GM19324 (cell line): ENCODE results near the gene GLS.
"Not testable (repeated sequence)": the region's sequence is repeated elsewhere in the genome, so short reads cannot be mapped to it uniquely, and the experiment has no call there.

Experiments used
- ATAC-seq: cut with Tn5 transposase; IDR thresholded peaks from one replicate; pipeline ENCODE4 v1.9.1; 2021; ENCODE audit warnings: mild to moderate bottlenecking, moderate library complexity; ENCODE audit not compliant: unreplicated experiment, low FRiP score

The GLS gene

DNA sequence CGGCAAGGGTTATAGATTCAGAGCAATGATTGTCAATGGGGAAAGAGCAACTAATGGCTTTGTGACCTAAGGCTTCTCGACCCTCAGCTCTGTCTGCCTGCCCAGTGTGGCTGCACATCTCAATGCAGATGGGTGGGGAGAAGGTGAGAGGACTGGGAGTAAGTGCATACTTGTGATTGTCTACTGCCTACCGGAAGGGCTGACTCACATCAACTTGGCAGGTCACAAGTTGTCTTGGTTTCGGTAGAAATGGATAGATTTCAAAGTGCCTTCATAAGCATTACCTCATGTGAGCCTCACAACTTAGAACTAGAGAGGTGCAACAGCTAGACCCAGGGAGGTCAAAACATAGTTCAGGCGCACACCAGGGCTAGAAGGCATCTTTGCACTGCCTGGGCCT, 104.0 kb downstream of the GLS start:
- no peak for ATAC-seq

DNA sequence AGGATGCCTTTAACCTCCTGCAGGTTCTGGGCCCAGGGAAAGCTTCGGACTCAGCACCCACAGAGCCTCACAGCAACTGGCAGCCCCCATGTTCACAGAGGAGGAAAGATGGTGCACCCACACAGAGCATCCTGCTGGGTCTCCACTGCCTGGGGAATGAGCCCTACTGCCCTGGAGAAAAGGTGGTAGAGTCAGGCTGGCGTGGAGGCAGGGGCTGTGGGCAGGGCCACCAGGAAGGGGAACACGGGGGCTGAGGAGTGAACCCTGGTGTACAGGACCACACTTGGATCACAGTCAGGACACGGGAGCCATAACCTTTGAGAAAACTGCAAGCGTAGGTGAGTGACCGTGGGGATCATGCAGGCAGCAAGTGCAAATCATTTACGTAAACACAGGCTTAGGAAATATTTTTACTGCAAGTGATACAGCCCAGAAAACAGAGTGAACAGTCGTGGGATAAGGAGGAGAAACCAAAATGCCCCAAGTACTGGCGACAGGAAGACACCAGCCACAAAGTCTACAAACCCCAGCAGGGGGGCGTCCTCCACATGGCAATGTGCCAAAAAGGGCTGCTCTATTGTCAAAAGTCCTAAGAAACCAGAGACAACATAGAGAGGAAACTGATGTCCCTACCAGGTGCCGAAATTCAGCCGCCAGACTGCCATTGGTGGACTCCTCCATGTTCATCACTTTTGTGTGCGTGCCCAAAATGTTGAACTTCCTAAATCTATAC, 105.8 kb downstream of the GLS start:
- no peak for ATAC-seq

DNA sequence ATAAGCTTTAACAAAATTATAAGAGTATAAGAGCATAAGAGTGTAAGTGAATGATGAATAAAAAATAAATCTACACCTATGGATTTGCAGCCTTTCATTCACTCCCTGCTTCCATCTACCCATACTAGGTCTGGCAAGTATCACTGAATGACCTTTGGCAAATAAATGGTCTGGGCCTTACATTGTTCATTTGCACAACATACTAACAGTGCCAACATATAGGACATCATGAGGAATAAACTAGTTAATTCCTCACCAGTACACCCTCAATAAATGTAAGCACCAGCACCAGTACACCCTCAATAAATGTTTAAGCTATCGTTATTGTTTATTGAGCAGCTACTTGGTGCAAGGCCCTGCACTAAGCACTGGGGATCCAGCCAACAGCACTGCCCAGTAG, 106.5 kb downstream of the GLS start:
- ATAC-seq, result no peak

DNA sequence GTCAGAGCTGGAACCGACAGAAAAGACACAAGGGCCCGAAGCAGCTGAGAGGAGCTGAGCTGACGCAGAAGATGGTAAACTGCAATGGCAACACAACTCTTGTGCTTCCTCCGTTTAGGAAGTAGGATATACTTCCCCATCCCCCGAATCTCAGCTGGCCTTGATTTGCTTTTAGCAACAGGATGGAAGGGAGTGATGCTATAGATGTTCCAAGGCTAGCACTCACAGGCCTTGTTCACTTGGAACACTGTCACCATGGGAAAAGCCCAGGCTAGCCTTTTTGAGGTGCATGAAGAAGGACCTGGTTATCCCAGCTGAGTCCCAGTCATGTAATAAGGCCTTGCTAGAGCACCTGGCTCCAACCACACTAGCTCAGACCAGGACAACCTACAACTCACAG, 107.3 kb downstream of the GLS start:
- ATAC-seq, result no peak

DNA sequence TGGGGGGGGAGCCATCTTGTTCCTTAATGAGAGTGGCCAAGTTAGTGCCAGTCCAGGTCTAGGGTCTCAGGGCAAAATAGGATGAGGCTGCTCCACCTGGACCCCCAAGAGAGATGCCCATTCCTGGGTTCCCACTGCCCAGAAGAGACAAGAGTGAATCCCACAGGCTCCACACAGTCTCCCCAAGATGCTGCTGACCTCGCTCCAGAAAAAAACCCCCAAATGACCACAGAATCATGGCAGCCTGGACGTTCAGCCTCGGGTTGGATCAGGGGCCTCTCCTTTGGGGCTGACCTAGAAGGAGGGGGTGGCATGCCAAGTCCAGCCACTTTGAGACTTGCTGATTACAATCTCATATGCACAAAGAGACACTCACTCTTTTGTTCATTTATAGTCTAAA, 108.3 kb downstream of the GLS start:
- no peak for ATAC-seq

DNA sequence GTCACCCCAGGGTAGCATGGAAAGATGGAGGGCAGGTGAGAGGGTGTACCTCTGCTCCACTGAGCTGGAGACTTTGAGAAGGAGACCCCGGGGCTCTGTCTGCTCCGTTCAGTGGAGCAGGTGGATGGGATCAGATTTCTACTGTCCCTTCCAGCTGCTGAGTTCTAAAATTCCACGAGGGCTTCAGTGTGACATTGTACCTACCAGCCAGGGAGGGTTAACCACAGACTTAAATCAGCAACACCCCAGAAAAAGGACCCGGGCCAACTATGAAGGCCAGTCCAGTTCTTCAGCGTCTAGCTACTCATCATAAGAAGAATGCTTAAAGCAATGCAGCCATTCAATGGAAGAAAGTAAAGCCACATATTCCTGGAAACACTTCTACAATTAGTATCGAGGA, 109.5 kb downstream of the GLS start:
- no peak for ATAC-seq

DNA sequence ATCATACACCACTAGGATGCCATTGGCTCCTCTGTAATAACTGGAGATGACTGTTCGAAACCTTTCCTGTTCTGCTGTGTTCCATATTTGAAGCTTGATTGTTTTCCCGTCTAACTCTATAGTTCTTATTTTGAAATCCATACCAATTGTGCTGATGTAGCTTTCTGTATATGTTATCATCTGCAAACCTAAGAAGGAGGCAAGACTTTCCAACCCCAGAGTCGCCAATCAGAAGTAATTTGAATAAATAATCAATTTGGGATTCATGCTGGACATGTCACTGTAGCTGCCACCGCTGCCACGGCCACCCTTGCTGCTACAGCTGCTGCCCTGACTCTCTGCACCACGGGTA, 112.6 kb downstream of the GLS start:
- no peak for ATAC-seq

DNA sequence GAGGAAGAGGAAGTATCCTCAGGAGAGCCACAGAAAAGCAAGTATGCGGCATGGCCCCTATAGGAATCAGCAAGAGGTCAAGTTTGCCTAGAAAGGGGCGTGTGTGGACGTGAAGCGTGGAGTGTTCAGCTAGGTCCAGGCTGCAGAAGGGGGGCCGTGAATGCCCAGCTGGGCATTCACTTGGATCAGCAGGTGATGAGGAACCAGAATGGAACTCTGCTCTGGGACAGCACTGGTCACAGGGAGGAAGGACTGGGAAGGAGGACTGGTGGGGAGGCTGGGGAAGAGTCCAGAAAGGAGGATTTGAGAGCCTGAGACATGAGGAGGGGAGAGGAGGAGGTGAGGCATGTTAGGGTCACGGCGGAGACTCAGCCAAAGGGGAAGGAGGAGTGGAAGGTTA, 113.5 kb downstream of the GLS start:
- no peak for ATAC-seq

DNA sequence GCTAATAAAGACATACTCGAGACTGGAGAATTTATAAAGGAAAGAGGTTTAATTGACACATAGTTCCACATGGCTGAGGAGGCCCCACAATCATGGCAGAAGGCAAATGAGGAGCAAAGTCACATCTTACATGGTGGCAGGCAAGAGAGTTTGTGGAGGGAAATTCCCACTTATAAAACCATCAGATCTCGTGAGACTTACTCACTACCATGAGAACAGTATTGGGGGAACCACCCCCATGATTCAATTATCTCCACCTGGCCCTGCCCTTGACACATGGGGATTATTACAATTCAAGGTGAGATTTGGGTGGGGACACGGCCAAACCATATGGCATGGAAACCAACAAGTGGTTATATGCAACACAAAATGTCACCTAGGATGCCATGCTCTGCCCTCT, 114.7 kb downstream of the GLS start:
- not testable (repeated sequence) for ATAC-seq

DNA sequence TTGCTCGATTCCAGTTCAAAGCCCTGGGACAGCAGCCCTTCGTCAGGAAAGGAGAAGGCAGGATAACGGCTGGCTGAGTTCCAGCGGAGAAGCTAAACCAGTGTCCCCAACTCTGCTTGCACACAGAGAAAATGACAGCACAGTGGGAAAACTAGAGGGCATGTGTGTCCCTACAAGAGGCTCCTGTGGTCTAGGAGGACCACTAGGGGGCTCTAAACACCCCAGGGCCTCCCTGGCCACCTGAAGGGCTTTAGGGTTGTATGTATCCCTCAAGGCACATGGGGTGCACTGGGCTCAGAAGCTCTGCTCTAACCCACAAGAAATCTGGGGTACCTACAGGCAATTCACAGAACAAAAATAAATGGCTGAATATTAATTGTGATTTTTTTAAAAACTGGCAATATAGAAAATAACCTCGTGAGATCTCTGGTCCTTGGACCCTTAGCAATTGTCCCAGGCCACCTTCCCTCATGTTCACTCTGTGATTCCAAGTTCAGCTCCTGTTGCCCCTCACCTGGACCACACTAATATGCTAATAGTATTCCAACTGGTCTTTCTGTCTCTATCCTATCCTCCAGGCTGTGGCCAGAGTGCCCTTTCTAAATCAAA, 115.8 kb downstream of the GLS start:
- no peak for ATAC-seq

DNA sequence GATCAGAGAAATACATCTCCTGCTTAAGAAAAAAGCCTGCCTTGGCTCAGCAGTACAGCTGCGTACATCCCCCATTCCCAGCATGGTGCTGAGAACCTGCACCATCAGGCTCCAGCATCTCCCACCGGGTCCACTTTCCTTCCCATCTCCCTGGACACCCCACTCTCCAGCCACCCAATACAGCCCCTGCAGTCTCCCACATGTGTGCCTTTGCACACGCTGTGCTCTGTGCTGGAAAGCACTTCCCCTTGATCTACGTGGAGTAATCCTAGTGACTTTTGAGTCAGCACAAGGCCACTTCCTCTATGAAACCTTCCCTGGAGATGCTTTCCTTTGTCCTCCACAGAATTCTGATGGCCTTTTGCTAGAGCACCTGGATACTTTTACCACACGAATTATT, 116.3 kb downstream of the GLS start:
- no peak for ATAC-seq

DNA sequence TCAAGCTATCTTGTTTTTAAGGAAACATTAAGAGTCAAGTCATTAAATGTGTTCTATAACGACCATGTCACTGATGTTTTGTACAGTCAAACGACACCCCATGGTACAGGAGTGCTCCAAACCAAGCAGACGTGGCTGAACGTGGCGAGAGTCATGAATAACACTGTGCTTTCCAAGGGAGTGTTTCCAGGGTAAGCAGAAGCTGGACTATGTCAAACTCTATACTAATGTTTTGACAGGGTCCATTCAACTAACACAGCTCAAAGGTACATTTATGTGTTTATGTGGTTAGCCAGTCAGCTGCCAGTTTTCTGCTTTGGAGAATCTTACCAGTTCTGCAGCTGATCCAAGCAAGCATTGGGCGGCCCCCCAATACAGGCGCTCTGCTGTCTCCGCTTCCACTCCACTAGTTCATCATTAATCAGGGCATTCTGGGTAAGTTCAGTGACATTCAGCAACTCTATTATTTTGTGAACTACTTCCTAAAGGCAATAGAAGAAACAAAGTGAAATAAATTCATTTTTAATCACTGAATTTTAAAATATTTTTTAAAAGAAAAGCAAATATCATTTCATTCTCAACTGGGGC, 117.0 kb downstream of the GLS start:
- no peak for ATAC-seq

DNA sequence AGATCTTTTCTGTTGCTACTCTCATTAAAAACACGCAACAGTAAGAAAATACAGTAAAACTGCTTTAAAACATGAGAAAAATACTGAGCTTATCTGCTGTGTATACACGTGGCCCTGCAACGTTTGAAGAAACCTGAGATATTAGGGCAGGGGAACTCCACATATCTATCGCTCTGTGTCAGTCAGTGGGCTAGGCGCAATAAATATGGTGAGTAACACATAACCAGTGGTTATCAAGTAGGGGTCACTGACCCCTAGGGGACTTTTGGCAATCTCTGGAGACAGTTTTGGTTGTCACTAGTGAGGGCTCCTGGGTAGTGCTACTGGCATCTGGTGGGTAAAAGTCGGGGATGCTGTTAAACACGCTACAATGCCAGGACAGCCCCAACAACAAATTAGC, 118.4 kb downstream of the GLS start:
- no peak for ATAC-seq

DNA sequence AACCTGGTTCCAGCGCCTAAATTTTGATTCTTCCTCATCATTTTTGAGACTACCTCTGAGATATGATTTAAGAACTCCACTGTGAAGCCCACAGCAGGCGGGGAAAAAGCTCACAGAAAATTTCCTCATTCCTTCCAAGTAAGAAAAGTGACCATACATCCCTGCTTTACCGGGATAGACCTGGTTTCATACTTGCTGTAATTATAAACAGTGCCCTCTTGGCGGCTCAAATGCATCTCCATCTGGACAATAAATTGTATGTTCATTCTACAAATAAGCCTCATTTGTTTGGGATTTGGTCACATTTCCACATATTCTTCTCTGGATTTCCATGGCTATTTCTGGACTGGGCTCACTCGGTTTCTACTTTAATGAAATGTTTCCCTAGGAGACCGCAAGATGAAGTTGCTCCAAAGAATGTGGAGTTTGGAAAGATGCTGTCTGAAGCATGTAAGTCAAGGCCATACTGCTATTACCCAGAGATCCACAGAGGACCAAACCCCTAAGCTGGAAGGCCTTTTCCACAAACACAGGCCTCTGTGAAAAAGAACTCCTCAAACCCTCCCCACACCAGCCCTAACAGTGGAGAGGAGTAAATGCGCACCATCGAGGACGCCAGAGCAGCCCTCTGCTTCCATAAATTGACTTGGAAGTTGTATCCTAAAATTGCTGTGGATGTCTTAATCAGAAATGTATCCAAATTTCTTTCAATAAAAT, 119.5 kb downstream of the GLS start:
- ATAC-seq, result no peak

DNA sequence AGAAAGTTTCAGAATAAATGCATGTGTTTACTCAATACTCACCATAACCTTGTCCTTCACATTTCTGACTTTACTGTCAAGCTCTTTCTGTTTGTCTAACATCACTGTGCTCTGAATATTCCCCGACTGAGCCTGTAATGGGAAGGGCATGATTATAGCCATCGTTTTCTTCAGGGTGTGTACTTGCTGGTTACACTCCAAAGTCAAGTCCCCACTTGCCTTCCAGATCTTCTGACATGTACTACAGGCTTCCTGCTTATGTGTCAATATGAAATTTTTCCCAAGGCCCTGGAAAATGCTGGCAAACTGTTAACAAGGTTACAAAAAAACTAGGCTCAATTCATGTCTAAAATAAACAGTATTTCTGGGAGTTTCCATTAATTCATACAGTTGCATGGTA, 120.4 kb downstream of the GLS start:
- no peak for ATAC-seq

DNA sequence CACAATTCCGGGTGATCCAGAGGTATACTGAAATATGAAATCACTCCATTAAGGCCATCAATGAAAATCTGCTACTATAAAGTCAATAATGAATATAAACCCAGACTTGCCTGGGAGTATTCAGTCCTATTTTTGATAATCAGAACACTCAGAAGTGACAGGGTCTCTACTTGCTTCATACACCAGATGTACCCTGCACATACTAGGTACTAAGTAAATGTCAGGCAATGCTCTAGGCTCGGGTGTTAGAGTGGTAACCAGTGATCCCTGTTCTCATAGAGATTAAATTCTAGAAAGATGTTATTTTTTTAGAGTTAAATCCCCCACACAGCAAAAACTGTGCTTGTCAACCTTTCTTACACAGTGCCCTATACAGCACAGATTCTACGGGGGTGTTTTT, 121.0 kb downstream of the GLS start:
- ATAC-seq, result no peak

DNA sequence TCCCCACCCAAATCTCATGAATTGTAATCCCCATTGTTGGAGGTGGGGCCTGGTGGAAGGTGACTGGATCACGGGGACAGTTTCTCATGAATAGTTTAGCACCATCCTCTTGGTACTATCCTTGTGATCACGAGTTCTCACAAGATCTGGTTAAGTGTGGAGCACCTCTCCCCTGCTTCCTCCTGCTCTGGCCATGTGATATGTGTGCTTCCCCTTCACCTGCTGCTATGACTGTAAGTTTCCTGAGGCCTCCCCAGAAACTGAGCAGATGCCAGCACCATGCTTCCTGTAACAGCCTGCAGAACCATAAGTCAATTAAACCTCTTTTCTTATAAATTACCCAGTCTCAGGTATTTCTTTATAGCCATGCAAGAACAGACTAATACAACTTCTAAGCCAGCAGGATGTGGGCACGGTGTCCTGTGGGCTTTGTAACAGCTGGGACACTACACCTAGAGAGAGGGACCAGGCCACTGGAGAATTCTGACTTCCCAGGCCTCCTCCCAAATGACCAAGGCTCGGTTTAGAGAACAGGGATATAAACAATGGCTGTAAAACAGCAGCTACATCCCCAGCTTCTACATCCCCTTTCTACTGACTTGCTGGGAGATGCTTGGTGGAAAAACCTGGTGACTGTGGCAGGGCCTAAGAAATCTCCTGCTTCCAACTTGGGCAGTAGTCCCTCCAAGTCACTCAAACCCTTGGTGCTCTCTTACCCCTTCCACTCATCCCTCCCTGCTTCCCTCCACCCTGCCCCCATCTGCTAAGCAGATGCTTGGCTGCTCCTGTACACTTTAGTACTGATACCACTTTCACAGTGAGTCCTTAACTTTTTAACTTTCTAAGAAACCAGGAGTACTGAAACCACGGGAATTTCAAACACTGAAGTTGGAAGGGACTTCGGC, 123.0 kb downstream of the GLS start:
- ATAC-seq, result no peak

DNA sequence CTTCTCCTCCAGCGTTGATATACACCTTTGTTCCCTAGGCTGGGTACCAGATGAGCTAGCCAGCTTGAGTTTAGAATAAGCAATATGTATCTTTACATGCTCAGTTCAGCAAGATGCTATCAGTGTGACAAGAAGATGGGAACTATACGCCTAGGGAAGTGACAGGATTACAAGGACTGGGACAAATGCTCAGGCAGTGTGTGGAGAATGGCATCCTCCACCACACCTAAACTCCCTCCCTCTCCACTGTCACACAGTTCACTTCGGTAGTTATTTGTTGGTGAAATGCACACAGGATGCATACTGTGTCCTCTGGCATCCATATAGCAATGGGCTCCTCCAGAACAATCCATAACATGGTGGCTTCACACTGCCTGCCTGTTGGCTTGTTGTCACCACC, 125.7 kb downstream of the GLS start:
- no peak for ATAC-seq

DNA sequence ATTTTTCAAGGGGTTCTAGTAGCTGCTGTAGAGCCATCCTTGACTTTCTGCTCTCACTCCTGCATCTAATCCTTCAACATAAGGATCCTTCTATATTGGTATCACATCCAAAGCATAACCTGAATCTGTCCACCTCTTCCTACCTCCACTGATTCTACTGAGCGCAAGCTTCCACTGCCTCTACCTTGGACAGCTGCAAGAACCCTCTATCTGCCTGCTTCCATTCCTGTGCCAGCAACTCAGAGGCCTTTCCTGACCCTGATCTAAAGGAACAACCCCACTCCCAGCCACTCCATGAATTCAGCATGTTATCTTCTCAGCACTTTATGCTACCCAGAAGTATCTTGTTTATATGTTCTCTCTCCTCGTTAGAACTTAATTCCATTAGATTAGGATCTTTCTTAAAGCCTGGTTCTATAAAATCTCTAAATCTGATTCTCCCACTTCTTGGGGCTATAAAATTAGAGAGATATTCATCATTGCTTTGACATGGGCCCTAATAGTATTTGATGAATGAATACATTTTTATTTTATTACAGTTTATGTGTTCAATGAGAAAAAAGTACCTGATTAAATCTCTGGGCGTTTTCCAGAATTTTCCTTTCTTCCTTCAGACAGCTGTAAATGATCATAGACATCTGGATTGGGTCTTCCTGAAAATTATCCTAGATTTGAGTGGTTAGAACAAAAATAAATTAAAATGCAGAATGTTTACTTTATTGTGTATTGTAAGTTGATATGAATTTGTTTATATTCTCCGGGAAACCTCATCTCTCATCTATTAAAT, 126.6 kb downstream of the GLS start:
- ATAC-seq, result no peak

DNA sequence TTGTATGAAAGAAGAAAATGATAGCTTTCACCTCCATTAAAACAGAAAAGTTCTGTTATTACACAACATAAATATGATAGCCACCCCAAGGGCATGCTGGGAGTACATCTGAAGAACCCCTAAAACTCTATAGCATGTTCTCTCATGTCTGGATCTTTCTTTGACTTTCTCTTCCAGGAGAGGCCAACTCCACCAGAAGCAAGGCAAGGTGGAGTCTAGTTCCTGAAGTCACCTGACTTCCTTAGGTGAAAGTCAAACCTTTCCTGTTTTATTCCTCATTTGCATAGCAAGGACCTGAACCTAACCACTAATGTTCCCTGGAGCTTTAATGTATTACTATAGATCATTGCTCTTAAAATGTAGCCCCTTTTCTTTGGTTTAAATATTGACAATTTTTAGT, 127.7 kb downstream of the GLS start:
- no peak for ATAC-seq
